Measurements from ENCODE around the gene EFHD2.

DNA sequence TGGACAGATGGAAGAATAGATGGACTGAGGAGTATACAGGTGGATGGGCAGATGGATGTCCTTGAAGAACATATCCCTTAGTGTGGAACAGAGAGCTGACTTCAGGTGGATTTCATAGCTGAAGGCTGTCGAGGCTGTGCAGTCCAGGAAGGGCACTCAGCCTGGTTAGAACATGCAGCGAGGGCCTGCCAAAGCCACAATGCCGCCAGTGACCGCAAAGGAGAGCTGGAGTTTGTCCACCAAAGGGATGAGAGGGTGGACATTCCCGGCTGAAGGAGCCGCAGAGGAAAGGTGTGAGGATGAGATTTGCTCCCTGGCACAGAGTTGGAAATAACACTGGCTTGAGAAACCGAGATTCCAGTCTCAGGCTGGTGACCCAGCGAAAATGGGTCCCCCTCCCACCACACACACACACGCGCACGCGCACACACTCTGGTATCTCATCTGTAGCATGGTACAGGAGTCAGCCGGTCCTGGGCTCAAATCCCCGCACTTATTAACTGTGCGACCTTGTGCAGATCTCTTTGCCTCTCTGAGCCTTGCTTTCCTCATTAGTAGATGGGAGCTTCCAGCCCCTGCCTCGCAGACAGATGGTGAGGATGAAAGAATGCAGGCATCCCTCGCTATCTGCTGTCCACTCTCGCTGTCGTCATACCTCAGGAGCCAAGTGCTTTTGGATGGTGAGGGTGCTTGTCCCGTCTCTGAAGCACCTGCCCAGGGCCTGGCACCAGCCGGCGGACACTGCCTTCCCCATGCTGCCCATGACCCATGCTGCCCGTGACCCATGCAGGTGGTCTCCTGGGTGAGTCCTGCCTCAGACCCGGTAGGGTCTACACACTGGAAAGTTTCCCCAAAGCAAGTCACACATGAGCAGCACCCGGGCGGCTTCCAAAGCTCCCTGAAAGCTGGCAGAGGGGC, 26.8 kb upstream of the EFHD2 start:
- TF ChIP-seq, protein P1, sequence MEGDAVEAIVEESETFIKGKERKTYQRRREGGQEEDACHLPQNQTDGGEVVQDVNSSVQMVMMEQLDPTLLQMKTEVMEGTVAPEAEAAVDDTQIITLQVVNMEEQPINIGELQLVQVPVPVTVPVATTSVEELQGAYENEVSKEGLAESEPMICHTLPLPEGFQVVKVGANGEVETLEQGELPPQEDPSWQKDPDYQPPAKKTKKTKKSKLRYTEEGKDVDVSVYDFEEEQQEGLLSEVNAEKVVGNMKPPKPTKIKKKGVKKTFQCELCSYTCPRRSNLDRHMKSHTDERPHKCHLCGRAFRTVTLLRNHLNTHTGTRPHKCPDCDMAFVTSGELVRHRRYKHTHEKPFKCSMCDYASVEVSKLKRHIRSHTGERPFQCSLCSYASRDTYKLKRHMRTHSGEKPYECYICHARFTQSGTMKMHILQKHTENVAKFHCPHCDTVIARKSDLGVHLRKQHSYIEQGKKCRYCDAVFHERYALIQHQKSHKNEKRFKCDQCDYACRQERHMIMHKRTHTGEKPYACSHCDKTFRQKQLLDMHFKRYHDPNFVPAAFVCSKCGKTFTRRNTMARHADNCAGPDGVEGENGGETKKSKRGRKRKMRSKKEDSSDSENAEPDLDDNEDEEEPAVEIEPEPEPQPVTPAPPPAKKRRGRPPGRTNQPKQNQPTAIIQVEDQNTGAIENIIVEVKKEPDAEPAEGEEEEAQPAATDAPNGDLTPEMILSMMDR (IDR thresholded peaks at IDR 0.05), result no peak
- TF ChIP-seq POLR2AphosphoS5 (IDR thresholded peaks at IDR 0.05), result no peak
- no peak for TF ChIP-seq EP300 (IDR thresholded peaks at IDR 0.05; ENCODE audit: low read depth)
- no peak for TF ChIP-seq POLR2A (IDR thresholded peaks at IDR 0.05)

Data from transverse colon (tissue), 4 donors.